A549 treated with GW870086 at 1 μM for 4 hours (cell line): ENCODE data around the gene ACTN2. TPM values are rescaled to one million over a fixed set of nuclear protein-coding genes. Genes with fewer than 3 reads are reported as not detected.

Experiments used
- total RNA-seq: library from RNA; stranded (reverse); fragments of 200-300 nt; extraction: Qiagen RNA extraction; gene quantifications from 5 replicates; pipeline ENCODE4 v1.2.3, GENCODE V29; 2022; ENCODE audit warnings: low read depth

ACTN2 gene
- total RNA-seq: 0.03 to 0.20 TPM (median 0.09 TPM) in 4 of 5 replicates, not detected in the other

DNA sequence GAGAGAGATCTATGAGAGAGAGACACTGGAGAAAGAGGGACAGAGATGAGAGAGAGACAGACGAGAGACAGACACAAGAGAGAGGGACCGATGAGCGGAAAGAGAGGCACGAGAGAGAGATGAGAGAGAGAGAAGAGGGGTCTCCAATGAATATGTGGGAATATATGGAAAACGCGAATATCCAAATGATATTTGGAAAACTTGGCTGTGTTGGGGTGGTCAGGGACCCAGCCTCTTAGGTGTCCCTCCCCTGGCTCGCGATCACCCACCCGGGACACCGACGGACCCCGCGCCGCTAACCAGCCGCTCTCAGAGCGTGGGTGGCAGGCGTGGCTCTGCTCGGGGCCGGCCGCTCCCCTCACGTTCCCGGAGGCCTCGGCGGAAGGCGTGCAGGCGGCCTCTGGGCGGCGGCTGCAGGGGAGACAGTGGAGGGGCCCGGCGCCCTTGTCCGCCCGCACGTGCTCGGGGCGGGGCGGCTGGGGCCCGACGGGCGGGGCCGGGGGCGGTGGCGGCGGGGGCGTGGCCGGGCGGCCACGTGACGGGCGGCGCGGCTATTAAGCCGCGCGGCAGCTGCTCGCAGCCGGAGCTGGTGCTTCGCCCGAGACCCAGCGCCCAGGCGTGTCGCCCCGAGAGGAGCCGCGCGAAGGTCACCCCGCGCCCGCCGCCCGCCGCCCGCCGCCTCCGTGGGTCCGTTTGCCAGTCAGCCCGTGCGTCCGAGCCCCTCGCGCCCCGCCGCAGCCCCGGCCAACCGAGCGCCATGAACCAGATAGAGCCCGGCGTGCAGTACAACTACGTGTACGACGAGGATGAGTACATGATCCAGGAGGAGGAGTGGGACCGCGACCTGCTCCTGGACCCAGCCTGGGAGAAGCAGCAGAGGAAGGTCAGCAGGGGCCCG is at the start of gene ACTN2:
Gene ACTN2, plus strand, starts transcription at position 583 of the 898 bp plus-strand sequence. Its CDS starts 175 bp downstream, at position 758.

DNA sequence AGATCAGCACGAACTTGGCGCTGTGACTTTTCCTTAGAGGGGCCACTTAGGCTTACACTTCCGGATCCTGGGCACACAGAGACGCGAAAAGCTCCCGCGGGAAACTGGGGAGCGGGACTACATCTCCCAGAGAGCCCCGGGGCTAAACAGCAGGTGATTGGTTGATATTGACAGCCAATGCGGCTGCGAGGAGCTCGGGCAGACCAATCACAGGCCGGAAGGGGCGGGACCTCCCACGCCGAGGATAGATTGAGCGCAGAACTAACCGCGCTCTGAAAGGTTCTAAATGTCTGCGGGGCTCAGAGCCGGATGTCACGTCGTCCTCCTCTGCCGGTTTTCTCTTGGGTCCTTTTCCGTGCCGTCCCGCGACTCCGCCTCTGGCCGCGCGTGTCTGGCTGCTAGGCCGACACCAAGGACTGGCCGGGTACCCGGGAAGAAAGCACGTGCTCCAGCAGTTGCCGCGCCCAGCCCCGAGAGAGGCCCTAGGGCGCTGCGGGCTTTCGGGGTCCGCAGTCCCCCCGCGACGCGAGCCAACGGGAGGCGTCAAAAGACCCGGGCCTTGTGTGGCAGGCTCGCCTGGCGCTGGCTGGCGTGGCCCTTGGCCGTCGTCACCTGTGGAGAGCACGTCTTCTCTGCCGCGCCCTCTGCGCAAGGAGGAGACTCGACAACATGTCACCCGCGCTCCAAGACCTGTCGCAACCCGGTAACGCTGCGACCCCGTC is 108.9 kb downstream of the ACTN2 start, which contains the start of gene MTR:
Gene MTR, plus strand, starts transcription at position 258 of the 722 bp plus-strand sequence. Its CDS starts 412 bp downstream, at position 670.

Other genes with a start within 250 kb of the ACTN2 start
- 29.0 to 44.1 TPM (median 33.9 TPM) in 5 replicates for gene LGALS8, start 162.5 kb upstream of the ACTN2 start, total RNA-seq
- gene HEATR1, start 82.0 kb upstream of the ACTN2 start, total RNA-seq: 20.8 to 29.9 TPM (median 25.9 TPM) in 5 replicates
- gene MTR, start 108.8 kb downstream of the ACTN2 start, total RNA-seq: 4.7 to 7.6 TPM (median 6.5 TPM) in 5 replicates